Activated CD4-positive, CD25-positive, alpha-beta regulatory T cell treated with anti-CD3 and anti-CD28 coated beads, Interleukin-2, amount 50 U/mL, for 72 hours (primary cell): ENCODE data around the gene GSDME.

Experiments
- DNase-seq: peaks from one replicate; pipeline ENCODE4 v3.0.0; 2021

Gene GSDME

DNA sequence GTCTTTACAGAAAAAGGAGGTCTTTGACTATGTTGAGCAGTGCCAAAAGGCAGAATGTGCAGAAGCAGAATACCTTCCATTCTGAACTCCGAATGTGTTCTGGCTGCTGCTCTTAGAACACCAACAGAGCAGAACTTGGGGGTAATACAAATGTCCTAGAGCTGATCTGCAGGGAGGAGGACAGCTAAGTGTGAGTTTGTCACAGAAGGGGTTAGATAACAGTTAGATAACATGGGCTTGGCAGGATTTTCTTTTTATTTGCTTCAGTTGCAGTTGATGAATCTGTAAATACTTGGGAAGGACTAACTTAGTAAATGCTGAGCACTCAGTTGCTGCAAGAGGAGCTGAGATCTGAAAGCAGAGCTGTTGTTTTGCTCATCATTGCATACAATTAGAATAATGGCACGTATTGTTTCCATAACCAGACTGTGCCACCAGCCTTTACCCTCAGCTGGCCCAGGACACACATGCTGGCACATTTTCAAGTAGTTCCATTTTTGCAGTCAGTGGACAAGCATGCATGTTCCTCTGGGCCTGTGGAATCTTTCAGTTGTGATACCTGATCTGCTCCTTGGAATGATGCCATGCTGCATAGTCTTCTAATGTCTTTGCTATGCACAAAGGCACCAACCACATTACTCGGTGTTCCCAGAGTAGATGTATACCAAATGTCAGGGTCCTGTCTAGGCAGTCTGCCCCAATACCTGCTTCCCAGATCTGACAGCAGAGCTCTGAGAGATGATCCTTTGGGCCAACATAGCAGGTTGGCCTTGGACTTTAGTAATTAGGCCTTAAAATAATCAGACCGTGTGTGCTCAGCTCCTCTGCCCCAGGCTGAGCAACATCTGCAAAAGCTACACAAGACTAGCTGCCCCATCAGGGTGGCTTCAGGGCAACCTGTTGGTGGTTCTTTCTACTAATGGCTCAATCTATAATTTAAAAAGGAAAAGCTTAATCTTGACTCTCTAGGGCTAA is 55.7 kb downstream of the GSDME start:
- no peak for DNase-seq

DNA sequence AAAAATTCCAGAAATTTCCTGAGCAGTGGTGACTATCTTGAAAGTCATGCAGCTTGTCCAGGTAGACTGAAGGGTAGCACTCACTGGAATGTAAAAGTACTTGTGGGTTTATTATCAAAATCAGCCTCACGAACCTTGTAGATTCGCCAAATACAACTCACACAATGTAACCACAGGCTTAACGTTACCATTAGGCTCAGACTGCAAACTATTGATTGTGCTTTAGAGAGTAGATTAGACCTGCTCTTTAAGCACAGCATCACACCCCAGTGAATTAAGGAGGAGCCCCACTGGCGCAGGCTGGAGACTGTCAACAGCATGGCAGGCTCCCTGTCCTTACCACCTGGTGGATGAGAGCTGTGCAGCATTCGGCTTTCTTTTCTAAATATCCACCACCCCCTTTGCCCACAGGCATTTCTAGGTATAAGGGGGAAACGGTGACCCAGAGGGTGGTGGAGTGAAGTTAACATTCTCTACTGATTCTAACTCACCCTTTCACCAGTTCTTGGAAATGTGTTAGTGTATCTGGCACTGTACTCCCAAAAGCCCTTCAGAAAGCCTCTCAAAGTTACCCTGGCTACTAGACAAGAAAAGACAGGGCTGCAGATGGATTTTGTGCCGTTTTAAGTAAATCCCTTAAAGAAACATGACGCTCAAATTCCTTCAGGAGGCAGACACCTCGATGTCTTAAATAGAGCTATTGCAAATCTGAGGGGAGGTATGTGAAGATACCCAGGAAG is 56.6 kb downstream of the GSDME start:
- DNase-seq, result no peak

DNA sequence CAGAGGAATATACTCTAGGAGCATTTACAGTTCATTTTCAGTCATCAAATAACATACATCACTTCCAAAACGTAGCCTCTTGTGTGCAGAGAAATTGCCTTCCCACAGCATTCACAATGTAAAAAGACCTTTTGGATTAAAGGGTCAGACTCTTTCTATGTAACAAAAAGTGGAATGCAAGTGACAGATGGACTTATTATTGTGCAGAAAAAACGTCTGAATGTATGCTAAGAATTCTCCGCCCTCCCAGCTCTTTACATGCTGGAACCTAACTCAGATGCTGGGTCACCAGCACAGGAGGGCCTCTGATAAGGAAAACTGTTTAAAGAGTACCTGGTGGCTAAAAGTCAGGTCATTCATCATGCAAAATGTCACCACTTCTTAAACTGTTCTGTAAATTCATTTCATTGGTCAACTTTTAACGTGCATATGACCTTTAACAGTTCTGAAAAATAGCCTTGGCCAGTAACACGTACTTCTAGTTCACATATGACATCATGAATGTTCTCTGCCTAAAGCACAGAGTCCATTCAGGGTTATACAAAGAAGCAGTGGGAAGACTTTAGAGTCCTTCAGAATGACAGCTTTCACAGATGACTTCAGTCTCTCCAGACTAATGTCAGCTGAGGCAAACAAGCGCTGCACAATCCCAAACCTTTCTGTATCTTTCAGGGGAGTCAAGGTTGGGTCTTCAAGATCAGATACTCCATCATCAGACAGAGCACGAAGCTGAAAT is 58.6 kb downstream of the GSDME start:
- no peak for DNase-seq

DNA sequence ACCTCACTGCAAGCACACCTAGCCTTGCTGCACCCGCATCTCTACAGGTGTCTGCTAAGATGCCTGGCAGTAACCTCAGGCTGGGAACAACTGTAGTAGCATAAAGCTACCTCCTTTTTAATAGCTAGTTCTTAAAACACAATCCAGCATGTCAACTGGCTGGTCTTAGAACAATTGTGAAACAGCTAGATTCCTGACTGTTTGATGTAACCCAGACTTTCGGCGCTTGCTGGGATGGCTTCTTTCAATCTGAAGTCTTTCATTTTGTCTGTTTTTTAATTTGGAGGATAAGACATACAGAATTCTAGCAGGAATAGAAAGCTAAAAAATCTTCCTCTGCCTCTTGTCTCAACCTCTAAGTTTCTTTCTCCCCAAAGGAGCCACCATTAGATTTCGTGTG is 59.8 kb downstream of the GSDME start:
- no peak for DNase-seq

DNA sequence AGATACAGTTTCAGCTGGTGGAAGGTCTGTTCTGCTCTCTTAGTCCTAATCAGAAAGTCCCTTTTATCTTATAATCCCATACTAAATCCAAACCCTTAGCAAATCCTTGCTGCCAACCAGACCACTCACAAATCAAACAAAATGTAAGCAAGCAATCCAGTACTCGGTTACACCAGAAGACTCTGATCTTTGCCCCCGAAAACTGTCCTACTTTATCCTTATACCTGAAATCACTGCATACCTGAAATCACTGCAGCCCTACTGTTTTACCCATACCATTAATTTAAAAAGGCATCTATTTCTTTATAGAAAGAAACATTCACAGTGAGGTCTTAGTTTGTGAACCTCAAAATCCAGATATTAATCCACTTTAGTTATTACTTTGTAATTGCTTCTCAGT is 64.7 kb downstream of the GSDME start:
- DNase-seq, result no peak

DNA sequence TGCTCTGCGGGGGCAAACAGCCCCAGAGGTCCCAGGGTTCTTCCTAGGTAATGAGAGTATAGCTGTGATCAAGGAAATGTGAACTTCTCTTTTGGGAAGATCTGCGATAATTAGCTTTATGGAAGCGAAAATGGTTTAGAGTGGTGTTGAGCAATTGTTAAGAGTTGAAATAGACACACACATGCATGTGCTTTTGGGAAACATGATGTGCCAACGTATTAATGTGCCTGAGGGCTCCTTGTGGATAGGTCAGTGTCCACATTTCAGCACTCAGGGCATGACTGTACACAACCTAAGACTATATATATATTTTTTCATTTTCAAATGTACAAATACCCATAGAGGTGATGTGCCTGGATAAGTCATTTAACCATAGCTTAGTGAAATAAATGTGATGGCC is 67.0 kb downstream of the GSDME start:
- no peak for DNase-seq

DNA sequence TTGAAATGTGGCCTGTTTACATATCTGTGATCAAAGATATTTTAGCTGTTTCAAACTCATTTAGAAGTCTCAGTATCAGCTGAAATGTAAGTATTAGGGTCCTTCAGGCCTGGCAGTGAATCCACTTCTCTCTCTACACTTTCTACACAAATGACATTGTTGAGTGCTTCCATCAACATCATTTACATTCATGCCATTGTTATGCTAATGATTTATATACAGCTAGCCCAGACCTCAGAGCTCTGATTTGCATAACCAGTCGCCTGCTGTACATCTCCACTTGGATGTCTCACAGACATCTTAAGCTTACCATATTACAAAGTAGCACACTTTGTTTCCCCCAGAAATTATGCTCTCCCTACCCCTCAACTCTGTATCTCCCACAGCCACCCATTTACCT is 71.6 kb downstream of the GSDME start:
- DNase-seq, result no peak

DNA sequence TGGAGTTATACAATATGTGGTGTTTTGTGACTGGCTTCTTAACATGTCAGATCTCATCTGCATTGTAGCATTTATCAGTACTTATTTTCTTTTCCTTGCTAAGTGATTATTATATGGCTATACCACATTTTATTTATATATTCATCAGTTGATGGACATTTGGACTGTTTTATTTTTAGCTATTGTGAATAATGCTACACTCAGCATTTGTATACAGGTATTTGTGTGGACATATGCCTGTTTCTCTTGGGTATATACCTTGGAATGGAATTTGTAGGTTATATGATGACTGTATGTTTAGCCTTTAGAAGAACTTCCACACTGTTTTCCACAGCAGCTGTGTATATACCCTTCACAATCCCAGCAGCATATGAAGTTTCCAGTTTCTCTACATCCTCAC is 86.5 kb downstream of the GSDME start:
- no peak for DNase-seq

DNA sequence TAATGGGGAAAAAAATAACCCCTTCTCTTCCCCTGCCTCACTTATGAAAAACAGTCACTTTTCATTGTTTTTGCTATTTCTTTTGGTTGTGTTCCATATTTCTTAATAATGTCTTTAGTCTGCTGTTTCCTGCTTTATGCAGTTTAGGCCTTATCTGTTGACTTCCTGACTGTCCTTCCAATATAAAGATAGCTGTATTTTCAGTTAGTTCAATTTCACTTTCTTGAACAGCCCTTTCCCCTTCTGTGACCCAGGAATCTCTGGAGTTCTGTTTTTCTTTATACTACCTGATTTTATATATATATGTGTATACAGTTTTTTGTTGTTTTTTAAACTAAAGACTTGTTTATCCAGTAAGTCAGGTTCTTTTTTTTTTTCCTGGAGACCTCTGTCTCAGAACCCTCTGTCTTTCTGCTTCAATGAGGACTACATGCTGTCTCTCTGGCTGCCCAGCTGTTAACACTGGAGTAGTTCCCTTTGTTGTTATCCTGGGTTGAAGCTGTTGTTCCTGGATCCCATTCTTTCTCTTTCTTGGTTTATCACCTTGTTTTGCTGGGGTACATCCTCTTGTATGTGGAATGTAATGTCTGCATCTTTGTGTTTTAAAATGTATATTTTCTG is 87.2 kb downstream of the GSDME start:
- no peak for DNase-seq

DNA sequence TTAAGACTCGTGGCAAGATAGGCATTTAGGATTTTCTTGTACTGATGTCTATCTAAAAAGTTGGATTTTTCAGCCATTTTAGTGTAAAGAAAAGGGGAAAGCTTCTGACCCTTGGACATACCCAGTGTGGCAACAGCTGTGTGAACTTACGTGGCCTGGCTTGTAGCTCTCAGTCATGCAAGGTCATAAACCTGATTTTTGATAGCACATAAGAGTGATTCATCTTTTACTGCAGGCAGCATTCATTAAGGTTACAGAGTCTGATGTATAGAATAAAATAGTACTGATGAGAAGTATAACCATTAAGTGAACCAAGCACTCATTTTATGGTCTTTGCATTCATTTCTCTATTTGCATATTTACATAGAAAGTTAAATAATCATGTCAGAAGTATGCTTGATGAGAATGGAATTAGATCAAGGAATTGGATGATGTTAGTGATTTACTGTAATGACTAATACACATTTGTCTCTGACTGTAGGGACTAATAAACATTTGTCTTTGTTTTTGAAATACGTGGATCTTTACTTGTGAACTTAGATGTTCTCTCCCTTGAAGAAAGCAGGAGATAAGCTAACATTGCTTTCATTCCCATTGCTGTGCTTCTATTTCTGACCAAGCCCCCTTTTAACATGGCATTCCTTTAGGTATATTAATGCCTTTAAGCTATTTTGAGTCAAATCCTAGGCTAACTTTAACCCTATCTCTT is 88.2 kb downstream of the GSDME start:
- DNase-seq, result no peak

DNA sequence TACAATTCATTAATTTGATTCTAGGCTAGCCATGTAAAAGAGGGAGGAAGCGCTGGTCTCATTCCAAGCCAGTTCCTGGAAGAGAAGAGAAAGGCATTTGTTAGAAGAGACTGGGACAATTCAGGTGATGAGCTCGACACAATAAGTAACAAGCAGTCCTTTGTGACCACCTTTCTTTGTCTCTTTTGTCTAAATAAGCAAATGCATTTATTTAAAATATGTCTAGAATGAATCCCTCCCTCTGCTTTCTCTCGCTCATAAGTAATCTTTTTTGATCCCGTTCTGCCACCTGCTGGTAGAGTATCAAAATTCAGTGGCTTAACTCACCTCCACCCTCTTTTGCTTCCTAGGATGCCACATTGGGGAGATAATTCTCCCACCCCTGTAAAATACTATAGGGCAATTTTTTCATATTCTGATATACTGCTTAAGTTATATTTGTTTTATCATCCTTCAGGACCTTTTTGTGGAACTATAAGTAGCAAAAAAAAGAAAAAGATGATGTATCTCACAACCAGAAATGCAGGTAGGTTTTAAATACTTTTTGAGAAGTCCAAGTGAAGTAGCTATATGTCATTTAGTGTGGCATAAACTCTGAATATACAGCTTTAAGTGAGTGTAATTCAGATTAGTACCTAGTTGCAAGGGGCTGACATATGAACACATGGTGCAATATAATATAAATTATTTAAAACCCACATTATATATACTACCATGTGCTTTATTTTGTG is 91.5 kb downstream of the GSDME start:
- DNase-seq, result no peak

DNA sequence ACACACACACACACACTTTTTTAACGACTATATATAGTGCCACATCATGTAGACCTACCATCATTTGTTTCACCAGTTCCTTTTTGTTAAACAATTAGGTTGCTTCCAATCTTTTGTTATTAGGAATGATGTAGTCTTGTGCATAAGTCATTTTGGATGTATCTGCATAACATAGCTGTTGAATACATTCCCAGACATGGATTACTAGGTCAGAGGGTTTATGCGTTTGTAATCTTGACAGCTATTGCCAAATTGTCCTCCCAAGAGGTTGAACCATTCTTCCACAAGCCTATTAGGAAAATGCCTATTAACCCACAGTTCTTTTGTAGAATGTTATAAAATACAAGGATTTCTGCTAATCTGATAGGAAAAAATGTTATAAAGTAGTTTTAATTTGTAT is 96.7 kb downstream of the GSDME start:
- DNase-seq, result no peak

DNA sequence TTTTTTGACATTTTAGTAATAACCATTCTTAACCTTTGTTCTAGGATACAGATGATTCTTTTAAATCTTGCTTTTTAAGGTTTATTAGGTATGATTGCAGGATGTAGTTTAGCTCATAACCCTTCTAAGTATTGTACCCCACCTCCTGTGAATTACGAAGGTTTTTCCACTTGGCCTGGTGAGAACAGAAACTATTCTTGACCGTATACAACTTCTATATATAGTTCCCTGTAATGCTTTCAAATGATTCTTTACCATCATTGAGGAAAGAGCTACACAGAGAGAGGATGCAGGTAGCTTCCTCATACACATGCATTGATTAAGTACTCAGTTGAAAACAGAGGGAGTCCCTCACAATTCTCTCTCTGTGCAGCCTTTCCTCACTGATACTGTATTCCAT is 97.8 kb downstream of the GSDME start:
- DNase-seq, result no peak

DNA sequence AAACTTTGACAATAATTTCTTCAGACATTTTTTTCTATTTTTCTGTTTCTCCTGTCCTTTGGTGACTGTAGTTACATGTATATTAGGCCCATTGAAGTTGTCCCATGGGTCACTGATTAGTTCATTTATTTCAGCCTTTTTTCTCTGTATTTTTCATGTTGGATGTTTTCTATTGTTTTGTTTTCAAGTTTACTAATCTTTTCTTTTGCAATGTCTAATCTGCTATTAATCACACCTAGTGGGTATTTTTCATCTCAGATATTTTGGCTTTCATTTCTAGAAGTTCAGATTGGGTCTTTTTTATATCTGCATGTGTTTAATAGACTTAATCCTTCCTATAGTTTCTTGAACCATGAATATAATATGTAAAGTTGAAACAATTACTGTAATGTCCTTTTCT is 99.3 kb downstream of the GSDME start:
- no peak for DNase-seq

DNA sequence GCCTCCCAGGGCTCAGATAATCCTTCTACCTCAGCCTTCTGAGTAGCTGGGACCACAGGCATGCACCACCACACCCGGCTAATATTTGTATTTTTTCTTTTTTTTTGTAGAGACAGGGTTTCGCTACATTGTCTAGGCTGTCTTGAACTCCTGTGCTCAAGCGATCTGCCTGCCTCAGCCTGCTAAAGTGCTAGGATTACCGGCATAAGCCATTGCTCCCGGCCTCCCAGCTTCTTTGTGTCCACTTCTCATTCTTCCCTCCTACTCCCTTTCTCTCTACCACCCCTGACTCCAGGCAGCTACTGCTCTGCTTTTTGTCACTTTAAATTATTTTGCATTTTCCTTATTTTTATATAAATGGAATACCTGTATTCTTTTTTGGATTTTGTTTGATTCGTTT is 100.7 kb downstream of the GSDME start:
- no peak for DNase-seq

DNA sequence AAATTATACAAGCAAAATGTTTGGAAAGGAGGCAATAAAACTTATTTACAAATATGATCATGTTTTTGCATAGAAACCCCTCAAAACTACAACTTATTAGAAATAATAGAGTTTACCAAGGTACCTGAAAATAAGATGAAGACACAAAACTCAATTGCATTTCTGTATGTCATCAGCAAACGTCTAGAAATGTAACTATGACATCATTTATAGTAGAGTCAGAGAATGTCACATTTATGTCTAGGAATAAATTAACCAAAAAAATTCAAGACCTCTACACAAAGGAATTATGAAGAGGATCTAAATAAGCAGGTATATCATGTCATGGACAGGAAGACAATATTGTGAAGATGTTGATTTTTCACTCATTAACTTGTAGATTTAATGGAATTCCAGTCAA is 103.0 kb downstream of the GSDME start:
- DNase-seq, result no peak

DNA sequence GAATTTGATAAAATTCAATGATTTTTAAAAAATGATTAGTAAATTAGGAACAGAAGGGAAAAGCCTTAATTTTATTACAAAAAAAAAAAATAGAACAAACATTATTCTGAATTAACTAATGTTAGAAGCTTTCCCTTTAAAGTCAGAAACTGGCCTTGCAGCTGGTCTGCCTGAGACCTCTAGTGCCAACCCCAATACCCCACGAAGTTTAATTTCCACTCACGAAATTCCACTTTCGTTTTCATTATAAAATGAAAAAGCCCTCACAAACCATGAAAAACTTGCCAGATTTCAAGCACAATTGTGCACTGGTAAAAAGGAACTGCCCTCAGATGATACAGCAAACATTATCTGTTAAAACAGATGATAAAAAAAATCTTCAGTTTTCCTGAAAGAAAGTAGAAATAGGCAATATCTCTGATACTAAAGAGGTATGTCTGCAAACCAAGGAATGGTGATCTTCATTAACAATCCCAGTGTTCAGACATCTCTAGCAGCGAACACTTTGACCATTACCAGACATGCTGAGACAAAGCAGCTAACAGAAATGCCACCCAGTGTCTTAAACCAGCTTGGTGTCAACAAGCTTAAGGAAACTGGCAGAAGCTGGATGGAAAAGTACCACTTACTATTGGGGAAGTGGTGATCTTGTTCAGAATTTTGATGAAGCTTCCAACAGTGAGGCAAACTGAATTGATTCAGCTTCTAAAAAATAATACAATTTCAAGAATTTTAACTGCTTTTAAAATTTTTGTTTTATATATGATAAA is 103.8 kb downstream of the GSDME start:
- DNase-seq, result no peak

DNA sequence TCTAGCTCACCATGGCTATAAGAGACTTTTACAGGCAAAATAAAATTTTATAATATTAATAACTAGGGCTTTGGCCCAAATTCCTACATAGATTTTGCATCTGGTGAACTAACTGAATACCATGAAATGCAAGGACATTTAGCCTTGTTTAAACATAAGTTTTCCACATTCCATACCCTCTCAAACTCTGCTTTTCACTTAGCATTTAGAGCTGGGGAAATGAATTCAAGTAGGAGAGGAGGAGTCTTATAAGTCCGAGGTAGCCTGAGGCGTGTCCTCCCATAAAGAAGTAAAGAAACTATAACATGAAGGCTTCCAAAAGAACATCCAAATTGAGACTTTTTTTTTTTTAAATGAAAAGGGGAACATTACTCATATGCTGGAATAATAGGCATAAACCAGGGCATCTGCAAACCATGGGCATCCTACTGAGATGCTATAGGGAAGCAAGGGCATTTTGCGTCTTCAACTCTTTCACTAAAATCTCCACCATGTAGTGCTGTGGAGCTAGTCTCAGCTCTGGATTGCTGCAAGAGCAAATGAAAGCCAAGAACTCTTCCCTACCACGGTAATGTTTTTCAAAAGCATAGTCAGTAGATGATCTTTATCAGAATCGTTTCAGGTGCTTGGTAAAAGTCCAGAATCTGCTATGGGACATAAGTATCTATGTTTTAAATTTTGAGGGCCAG is 104.9 kb downstream of the GSDME start:
- DNase-seq, result no peak
